NCI-H2029 treated with DMSO at 0.1 percent for 48 hours (cell line): ENCODE results near the gene IKZF4.

ENCODE experiments used
- DNase-seq: peaks from one replicate; lab custom pipeline; 2025; lab: John Stamatoyannopoulos, UW

The IKZF4 gene

GRCh38 chr12:56082967-56083366, 62.1 kb downstream of the IKZF4 start:
- no peak for DNase-seq

- no peak for DNase-seq
Observed at GRCh38 chr12:56084958-56085543, 64.2 kb downstream of the IKZF4 start.

DNA sequence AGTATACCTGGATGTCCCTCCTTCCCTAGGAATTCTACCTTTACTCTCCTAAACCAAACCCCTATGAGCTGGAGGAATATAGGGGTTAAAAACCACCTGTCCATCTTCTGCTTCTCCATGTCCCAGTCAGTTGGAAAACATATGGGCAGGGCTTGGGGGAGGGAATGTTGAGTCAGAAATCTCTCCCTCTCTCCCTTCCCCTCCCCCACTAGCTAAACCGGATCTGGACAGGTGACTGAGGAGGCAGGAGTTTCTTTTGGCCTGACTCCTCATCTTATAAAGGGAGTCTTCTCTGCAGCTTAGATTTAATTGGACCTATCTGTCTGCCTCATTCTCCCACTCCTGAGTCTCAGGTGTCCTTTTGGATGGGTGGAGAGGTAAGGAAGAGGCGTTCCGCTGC, 65.3 kb downstream of the IKZF4 start:
- DNase-seq = no peak

GRCh38 chr12:56086608-56087007, 65.8 kb downstream of the IKZF4 start:
- DNase-seq = no peak

- DNase-seq = peak; percentile 42
Observed at GRCh38 chr12:56087220-56087619, 66.4 kb downstream of the IKZF4 start.
